GM12892 (cell line): Measurements from ENCODE around the gene LRP11.
"Not testable (repeated sequence)": the region's sequence is repeated elsewhere in the genome, so short reads cannot be mapped to it uniquely, and the experiment has no call there.

ENCODE experiments used
- POLR2A ChIP-seq: IDR thresholded peaks from 2 replicates; pipeline ENCODE4 v1.6.1; 2011; ENCODE audit warnings: low read depth, low read length, control low read depth
- POLR2AphosphoS5 ChIP-seq: IDR thresholded peaks from 2 replicates; pipeline ENCODE4 v1.6.1; 2011; ENCODE audit warnings: low read depth, low read length, control low read depth
- TAF1 ChIP-seq: IDR thresholded peaks from 2 replicates; pipeline ENCODE4 v1.6.1; 2011; ENCODE audit warnings: low read depth, mild to moderate bottlenecking, control low read depth, low read length, borderline replicate concordance

DNA sequence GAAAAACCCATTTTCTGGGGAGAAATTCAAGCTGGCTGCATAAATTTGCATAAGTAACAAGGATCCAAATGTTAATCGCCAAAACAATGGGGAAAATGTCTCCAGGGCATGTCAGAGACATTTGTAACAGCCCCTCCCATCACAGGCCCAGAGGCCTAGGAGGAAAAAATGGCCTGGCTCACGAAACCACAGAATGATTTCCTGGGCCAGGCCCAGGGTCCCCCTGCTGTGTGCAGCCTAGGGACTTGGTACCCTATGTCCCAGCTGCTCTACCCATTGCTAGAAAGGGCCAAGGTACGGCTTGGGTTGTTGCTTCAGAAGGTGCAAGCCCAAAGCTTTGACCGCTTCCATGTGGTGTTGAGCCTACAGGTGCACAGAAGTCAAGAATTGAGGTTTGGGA, 44.3 kb upstream of the LRP11 start:
- not testable (repeated sequence) for TF ChIP-seq POLR2A, POLR2AphosphoS5, TAF1
